GM23338 (cell line): ENCODE data around the gene SNX21. TPM values are rescaled to one million over a fixed set of nuclear protein-coding genes. Genes with fewer than 3 reads are reported as not detected.

Source experiments
- ATAC-seq: fragments of 200-7000 bp; cut with Tn5 transposase; 3 replicates; pipeline ENCODE4 v1.9.1; 2020
- DNase-seq: peaks from one replicate; pipeline ENCODE4 v3.0.0-alpha.2; 2015; ENCODE audit warnings: low spot score
- H2AFZ ChIP-seq: fragments of 200-600 bp; sonication (generic); 2 replicates; pipeline ENCODE4 v1.8.0; 2016; ENCODE audit warnings: antibody characterized with exemption, mild to moderate bottlenecking, moderate library complexity
- H3F3A ChIP-seq: fragments of 200-600 bp; sonication (generic); replicated peaks from 2 replicates; pipeline ENCODE4 v1.8.0; 2017; ENCODE audit warnings: antibody characterized with exemption, mixed run types, low read depth
- H3K27ac ChIP-seq: fragments of 200-600 bp; sonication (generic); 2 replicates; pipeline ENCODE4 v1.6.1; 2016; ENCODE audit warnings: low read depth
- H3K27me3 ChIP-seq: fragments of 200-600 bp; sonication (generic); 2 replicates; pipeline ENCODE4 v1.8.0; 2016; ENCODE audit warnings: mild to moderate bottlenecking, mixed run types, moderate library complexity; ENCODE audit not compliant: insufficient read depth
- H3K36me3 ChIP-seq: fragments of 200-600 bp; sonication (generic); 2 replicates; pipeline ENCODE4 v1.8.0; 2016; ENCODE audit warnings: mild to moderate bottlenecking; ENCODE audit not compliant: insufficient read depth
- H3K4me1 ChIP-seq: fragments of 200-600 bp; sonication (generic); 2 replicates; pipeline ENCODE4 v1.8.0; 2016; ENCODE audit warnings: mild to moderate bottlenecking, moderate library complexity; ENCODE audit not compliant: insufficient read depth
- H3K4me2 ChIP-seq: fragments of 200-600 bp; sonication (generic); 2 replicates; pipeline ENCODE4 v1.7.1; 2017; ENCODE audit warnings: mixed run types
- H3K4me3 ChIP-seq: fragments of 200-600 bp; sonication (generic); 2 replicates; pipeline ENCODE4 v1.6.1; 2016; ENCODE audit warnings: mixed run types
- H3K79me2 ChIP-seq: fragments of 200-600 bp; sonication (generic); replicated peaks from 2 replicates; pipeline ENCODE4 v1.8.0; 2017; ENCODE audit warnings: mild to moderate bottlenecking; ENCODE audit not compliant: insufficient read depth
- H3K9me2 ChIP-seq: fragments of 200-600 bp; sonication (generic); 2 replicates; pipeline ENCODE4 v1.8.0; 2017; ENCODE audit not compliant: insufficient read depth
- H4K20me1 ChIP-seq: fragments of 200-600 bp; sonication (generic); replicated peaks from 2 replicates; pipeline ENCODE4 v1.8.0; 2017; ENCODE audit warnings: mild to moderate bottlenecking; ENCODE audit not compliant: insufficient read depth
- H3K27ac Mint-ChIP-seq: 2 replicates; pipeline ENCODE4 v1.8.0; 2020; ENCODE audit warnings: inconsistent platforms, mild to moderate bottlenecking, moderate library complexity, mixed read lengths
- H3K27me3 Mint-ChIP-seq: 3 replicates; pipeline ENCODE4 v1.8.0; 2022; ENCODE audit warnings: low read depth, mild to moderate bottlenecking, moderate library complexity, mixed read lengths, inconsistent platforms; ENCODE audit not compliant: insufficient read depth, poor library complexity
- H3K36me3 Mint-ChIP-seq: 3 replicates; pipeline ENCODE4 v1.8.0; 2021; ENCODE audit warnings: low read depth, mild to moderate bottlenecking, inconsistent platforms, moderate library complexity, mixed read lengths
- H3K4me1 Mint-ChIP-seq: 3 replicates; pipeline ENCODE4 v1.8.0; 2020; ENCODE audit warnings: mild to moderate bottlenecking, inconsistent platforms, mixed read lengths
- H3K4me3 Mint-ChIP-seq: 3 replicates; pipeline ENCODE4 v1.8.0; 2021; ENCODE audit warnings: moderate library complexity, mild to moderate bottlenecking, inconsistent platforms, mixed read lengths
- H3K9me3 Mint-ChIP-seq: 3 replicates; pipeline ENCODE4 v1.8.0; 2020; ENCODE audit warnings: moderate library complexity, mild to moderate bottlenecking, inconsistent platforms, mixed read lengths
- CTCF ChIP-seq, 2 experiments: fragments of 200-600 bp in 1 of 2; sonication (generic) in 1 of 2; conservative IDR thresholded peaks; 2 replicates each; pipeline versions ENCODE4 v1.5.1 to v1.6.1; 2016 to 2017; ENCODE audit warnings: antibody characterized with exemption in 2 of 2, low read depth in 2 of 2, mild to moderate bottlenecking in 2 of 2, moderate library complexity in 1 of 2
- EZH2phosphoT487 ChIP-seq: fragments of 200-600 bp; sonication (generic); IDR thresholded peaks from one replicate; pipeline ENCODE4 v1.8.1; 2018; ENCODE audit warnings: antibody characterized with exemption; ENCODE audit not compliant: unreplicated experiment
- JUNB ChIP-seq: IDR thresholded peaks from one replicate; pipeline ENCODE4 v1.6.1; 2016; ENCODE audit warnings: antibody characterized with exemption; ENCODE audit not compliant: unreplicated experiment
- NANOG ChIP-seq: IDR thresholded peaks from 2 replicates; pipeline ENCODE4 v1.6.1; 2016; ENCODE audit warnings: antibody characterized with exemption, borderline replicate concordance
- POLR2AphosphoS5 ChIP-seq: IDR thresholded peaks from 2 replicates; pipeline ENCODE4 v1.6.1; 2016; ENCODE audit warnings: antibody characterized with exemption, low read depth
- STAT1 ChIP-seq: IDR thresholded peaks from one replicate; pipeline ENCODE4 v1.6.1; 2016; ENCODE audit warnings: antibody characterized with exemption; ENCODE audit not compliant: unreplicated experiment
- ZNF114 ChIP-seq: fragments of 250-450 bp; sonication (Bioruptor Pico); IDR thresholded peaks from 2 replicates; pipeline ENCODE4 v1.5.0; 2020; ENCODE audit warnings: mild to moderate bottlenecking, moderate library complexity
- ZNF331 ChIP-seq: fragments of 250-450 bp; sonication (Bioruptor Pico); IDR thresholded peaks from 2 replicates; pipeline ENCODE4 v1.5.0; 2020; ENCODE audit warnings: low read depth, mild to moderate bottlenecking, moderate library complexity
- ZNF462 ChIP-seq: fragments of 250-450 bp; sonication (Bioruptor Pico); IDR thresholded peaks from 2 replicates; pipeline ENCODE4 v1.5.0; 2020; ENCODE audit warnings: mild to moderate bottlenecking, moderate library complexity
- polyA plus RNA-seq: library from polyadenylated mRNA; unstranded; fragments of >200 nt; fragmentation: Nextera tagmentation; extraction: Ambion mirVana; gene quantifications from 2 replicates; pipeline ENCODE4 v1.2.1, GENCODE V29; 2016
- total RNA-seq: library from RNA; depleted of rRNA; stranded (reverse); fragments of >200 nt; shearing (Covaris generic); gene quantifications from 2 replicates; pipeline ENCODE4 v1.2.3, GENCODE V29; 2014

Gene SNX21
- total and polyA plus RNA-seq, 2 experiments from 2014 or later, result 13.3 to 31.5 TPM

- H3K4me2 ChIP-seq, result no peak overlapping the region
- H3K36me3 Mint-ChIP-seq, result peaks cover 71% of the 10 kb centered on the region
Observed at GRCh38 chr20:45814314-45814713, 19.3 kb upstream of the SNX21 start.

More at GRCh38 chr20:45814314-45814713, 19.3 kb upstream of the SNX21 start:
- Mint-ChIP-seq H3K27me3 (peaks cover 5% of the 10 kb centered on the region), H3K27ac (no peak overlapping the region), H3K9me3 (no peaks in the 10 kb centered on the region), H3K4me3 (peak overlapping the region; percentile 50; the same call in 2 of the 3 replicates), H3K4me1 (peaks cover 19% of the 10 kb centered on the region)
- no peak for ATAC-seq
- Histone ChIP-seq H3K27me3 (no peaks in the 10 kb centered on the region), H3K9me2 (no peaks in the 10 kb centered on the region), H4K20me1 (peaks cover 12% of the 10 kb centered on the region), H3K79me2 (peaks cover 26% of the 10 kb centered on the region), H3K36me3 (peaks cover 42% of the 10 kb centered on the region), H3K4me1 (peaks cover 14% of the 10 kb centered on the region), H3K4me3 (no peak overlapping the region), H3F3A (peaks cover 45% of the 10 kb centered on the region), H2AFZ (no peak overlapping the region), H3K27ac (peak overlapping the region; percentile 50; the same call in 1 of the 2 replicates)
- DNase-seq, result no peak
- TF ChIP-seq ZNF114 (CRISPR knock-in tag), result no peak
- TF ChIP-seq EZH2phosphoT487, result no peak
- TF ChIP-seq JUNB, result no peak
- no peak for TF ChIP-seq ZNF331 (CRISPR knock-in tag)
- no peak for TF ChIP-seq NANOG
- TF ChIP-seq STAT1, result no peak
- no peak for TF ChIP-seq CTCF (conservative IDR thresholded peaks at IDR 0.05; ENCODE audit: low read depth in 2 of 2)
- TF ChIP-seq POLR2AphosphoS5, result no peak
- no peak for TF ChIP-seq ZNF462 (CRISPR knock-in tag)
